ENCODE data around the gene NCSTN.
"Not testable (repeated sequence)": the region's sequence is repeated elsewhere in the genome, so short reads cannot be mapped to it uniquely, and the experiment has no call there.

Gene NCSTN

GRCh38 chr1:160370561-160371345 is 27.6 kb downstream of the NCSTN start:
- peaks cover 22% of the 10 kb centered on the region for H3K4me1 ChIP-seq (ENCODE audit: insufficient read depth, low read length)
- no peaks in the 10 kb centered on the region for H3K9me3 ChIP-seq (ENCODE audit: control insufficient read depth, insufficient read depth, low read length)
- H3K36me3 ChIP-seq (ENCODE audit: insufficient read depth, low read length): no peaks in the 10 kb centered on the region
- no peak overlapping the region for H3K9ac ChIP-seq (ENCODE audit: low read depth, low read length)

GRCh38 chr1:160371346-160371631 is 28.1 kb downstream of the NCSTN start:
- H3K4me1 ChIP-seq (ENCODE audit: insufficient read depth, low read length): peaks cover 23% of the 10 kb centered on the region
- no peaks in the 10 kb centered on the region for H3K36me3 ChIP-seq (ENCODE audit: insufficient read depth, low read length)
- H3K9ac ChIP-seq (ENCODE audit: low read depth, low read length): no peak overlapping the region
- H3K9me3 ChIP-seq (ENCODE audit: control insufficient read depth, insufficient read depth, low read length): no peaks in the 10 kb centered on the region

GRCh38 chr1:160371756-160372155 is 28.6 kb downstream of the NCSTN start:
- H3K9ac ChIP-seq (ENCODE audit: low read depth, low read length): no peak overlapping the region
- H3K9me3 ChIP-seq (ENCODE audit: control insufficient read depth, insufficient read depth, low read length): no peaks in the 10 kb centered on the region
- no peaks in the 10 kb centered on the region for H3K36me3 ChIP-seq (ENCODE audit: insufficient read depth, low read length)
- peaks cover 24% of the 10 kb centered on the region for H3K4me1 ChIP-seq (ENCODE audit: insufficient read depth, low read length)

- Histone ChIP-seq H3K9me3 (ENCODE audit: control insufficient read depth, insufficient read depth, low read length) (no peaks in the 10 kb centered on the region), H3K4me1 (ENCODE audit: insufficient read depth, low read length) (peaks cover 37% of the 10 kb centered on the region), H3K9ac (ENCODE audit: low read depth, low read length) (no peak overlapping the region), H3K36me3 (ENCODE audit: insufficient read depth, low read length) (no peaks in the 10 kb centered on the region)
Observed at GRCh38 chr1:160373696-160374095, 30.5 kb downstream of the NCSTN start.

- peak overlapping the region; percentile 30 for H3K9ac ChIP-seq (ENCODE audit: low read depth, low read length)
- H3K9me3 ChIP-seq (ENCODE audit: control insufficient read depth, insufficient read depth, low read length): no peaks in the 10 kb centered on the region
- peaks cover 37% of the 10 kb centered on the region for H3K4me1 ChIP-seq (ENCODE audit: insufficient read depth, low read length)
- H3K36me3 ChIP-seq (ENCODE audit: insufficient read depth, low read length): no peaks in the 10 kb centered on the region
Observed at GRCh38 chr1:160374306-160375110, 31.3 kb downstream of the NCSTN start.

- no peaks in the 10 kb centered on the region for H3K9me3 ChIP-seq (ENCODE audit: control insufficient read depth, insufficient read depth, low read length)
- no peaks in the 10 kb centered on the region for H3K36me3 ChIP-seq (ENCODE audit: insufficient read depth, low read length)
- peaks cover 37% of the 10 kb centered on the region for H3K4me1 ChIP-seq (ENCODE audit: insufficient read depth, low read length)
- H3K9ac ChIP-seq (ENCODE audit: low read depth, low read length): peak overlapping the region; percentile 21
Observed at GRCh38 chr1:160375788-160376524, 32.8 kb downstream of the NCSTN start.

GRCh38 chr1:160376525-160377131 is 33.4 kb downstream of the NCSTN start:
- Histone ChIP-seq H3K4me1 (ENCODE audit: insufficient read depth, low read length) (peaks cover 37% of the 10 kb centered on the region), H3K36me3 (ENCODE audit: insufficient read depth, low read length) (no peaks in the 10 kb centered on the region), H3K9me3 (ENCODE audit: control insufficient read depth, insufficient read depth, low read length) (no peaks in the 10 kb centered on the region), H3K9ac (ENCODE audit: low read depth, low read length) (peak overlapping the region; percentile 21)

GRCh38 chr1:160377585-160378206 is 34.5 kb downstream of the NCSTN start:
- Histone ChIP-seq H3K9me3 (ENCODE audit: control insufficient read depth, insufficient read depth, low read length) (no peaks in the 10 kb centered on the region), H3K9ac (ENCODE audit: low read depth, low read length) (no peak overlapping the region), H3K4me1 (ENCODE audit: insufficient read depth, low read length) (peaks cover 37% of the 10 kb centered on the region), H3K36me3 (ENCODE audit: insufficient read depth, low read length) (no peaks in the 10 kb centered on the region)

GRCh38 chr1:160384812-160385211 is 41.6 kb downstream of the NCSTN start:
- not testable (repeated sequence) for H3K9ac ChIP-seq (ENCODE audit: low read depth, low read length); H3K4me1 ChIP-seq (ENCODE audit: insufficient read depth, low read length); H3K9me3 ChIP-seq (ENCODE audit: control insufficient read depth, insufficient read depth, low read length); H3K36me3 ChIP-seq (ENCODE audit: insufficient read depth, low read length)

GRCh38 chr1:160388406-160388805 is 45.2 kb downstream of the NCSTN start:
- not testable (repeated sequence) for H3K9ac ChIP-seq (ENCODE audit: low read depth, low read length); H3K4me1 ChIP-seq (ENCODE audit: insufficient read depth, low read length)

GRCh38 chr1:160394673-160395072 is 51.5 kb downstream of the NCSTN start:
- H3K4me1 ChIP-seq (ENCODE audit: insufficient read depth, low read length): peaks cover 12% of the 10 kb centered on the region
- H3K9me3 ChIP-seq (ENCODE audit: control insufficient read depth, insufficient read depth, low read length): no peaks in the 10 kb centered on the region
- H3K9ac ChIP-seq (ENCODE audit: low read depth, low read length): no peak overlapping the region
- H3K36me3 ChIP-seq (ENCODE audit: insufficient read depth, low read length): no peaks in the 10 kb centered on the region

More at GRCh38 chr1:160388406-160388805, 45.2 kb downstream of the NCSTN start:
- H3K9me3 ChIP-seq (ENCODE audit: control insufficient read depth, insufficient read depth, low read length); H3K36me3 ChIP-seq (ENCODE audit: insufficient read depth, low read length): not testable (repeated sequence)

GRCh38 chr1:160397651-160398050 is 54.5 kb downstream of the NCSTN start:
- Histone ChIP-seq H3K4me1 (ENCODE audit: insufficient read depth, low read length) (peaks cover 23% of the 10 kb centered on the region), H3K9ac (ENCODE audit: low read depth, low read length) (no peak overlapping the region), H3K9me3 (ENCODE audit: control insufficient read depth, insufficient read depth, low read length) (no peaks in the 10 kb centered on the region), H3K36me3 (ENCODE audit: insufficient read depth, low read length) (no peaks in the 10 kb centered on the region)

GRCh38 chr1:160398823-160399222 is 55.6 kb downstream of the NCSTN start:
- H3K4me1 ChIP-seq (ENCODE audit: insufficient read depth, low read length): peaks cover 35% of the 10 kb centered on the region
- no peak overlapping the region for H3K9ac ChIP-seq (ENCODE audit: low read depth, low read length)
- H3K9me3 ChIP-seq (ENCODE audit: control insufficient read depth, insufficient read depth, low read length): no peaks in the 10 kb centered on the region
- H3K36me3 ChIP-seq (ENCODE audit: insufficient read depth, low read length): no peaks in the 10 kb centered on the region
